K562 (cell line): Measurements from ENCODE around the gene CCNL1. TPM values are rescaled to one million over a fixed set of nuclear protein-coding genes. Genes with fewer than 3 reads are reported as not detected.
"Not testable (repeated sequence)": the region's sequence is repeated elsewhere in the genome, so short reads cannot be mapped to it uniquely, and the experiment has no call there.

ENCODE experiments used
- ATAC-seq: fragments of 200-7000 bp; cut with Tn5 transposase; 3 replicates; pipeline ENCODE4 v1.9.1; 2020; ENCODE audit warnings: moderate library complexity
- BruUV-seq: library from RNA; stranded (reverse); fragments of 400-500 nt; replicated peaks from 2 replicates; lab custom pipeline; 2021; lab: Mats Ljungman, UMichigan
- CTCF ChIA-PET: fragments of 300-600 bp; formaldehyde crosslinking; extraction: SDS; loops from one replicate; lab custom pipeline; 2021; ENCODE audit warnings: low intra/inter-chr PET ratio; lab: Yijun Ruan, JAX
- POLR2A ChIA-PET: fragments of 300-600, 350-650 bp; sonication (Branson Sonifier 250); formaldehyde crosslinking; extraction: SDS; loops from one replicate; lab custom pipeline; 2021; ENCODE audit warnings: antibody characterized with exemption, inconsistent platforms; lab: Yijun Ruan, JAX
- DNase-seq, 4 experiments: peaks; one replicate each; pipeline versions ENCODE4 v3.0.0 to v3.0.0-alpha.2; 2011 to 2018; ENCODE audit warnings: low spot score in 3 of 4, mixed read lengths in 3 of 4; ENCODE audit errors: extremely low read depth in 1 of 4
- FAIRE-seq: peaks from 2 replicates; lab custom pipeline; 2011; peaks lifted over from hg19 to GRCh38; lab: Jason Lieb, UNC
- H2AFZ ChIP-seq: 2 replicates; pipeline ENCODE4 v1.6.0; 2011; ENCODE audit warnings: low read depth, low read length, control low read depth, inconsistent platforms
- H3K27ac ChIP-seq: fragments of 200-600 bp; 3 replicates; pipeline ENCODE4 v1.8.0; 2011; ENCODE audit warnings: low read depth, mild to moderate bottlenecking, control low read depth, inconsistent platforms, low read length, moderate library complexity, mixed read lengths; ENCODE audit errors: extremely low read depth
- H3K27me3 ChIP-seq, 2 experiments: fragments of 300-600 bp in 1 of 2; 2 replicates in 1 of 2; 3 replicates in 1 of 2; pipeline versions ENCODE4 v1.6.0 to v1.8.0; 2011; ENCODE audit warnings: inconsistent platforms in 2 of 2, low read length in 2 of 2, mild to moderate bottlenecking in 1 of 2, mixed read lengths in 1 of 2, moderate library complexity in 1 of 2; ENCODE audit not compliant: control insufficient read depth in 2 of 2, insufficient read depth in 2 of 2
- H3K36me3 ChIP-seq: fragments of 300-600 bp; 3 replicates; pipeline ENCODE4 v1.8.0; 2011; ENCODE audit warnings: mild to moderate bottlenecking, low read length, inconsistent platforms; ENCODE audit not compliant: control insufficient read depth, insufficient read depth
- H3K4me1 ChIP-seq, 2 experiments: fragments of 200-600 bp in 1 of 2; replicated peaks in 1 of 2; 2 replicates in 1 of 2; 3 replicates in 1 of 2; pipeline versions ENCODE4 v1.5.1 to v1.8.0; 2011; ENCODE audit warnings: inconsistent platforms in 2 of 2, low read length in 2 of 2, mild to moderate bottlenecking in 1 of 2, mixed read lengths in 1 of 2, moderate library complexity in 1 of 2; ENCODE audit not compliant: control insufficient read depth in 2 of 2, insufficient read depth in 2 of 2
- H3K4me2 ChIP-seq: 2 replicates; pipeline ENCODE4 v1.6.1; 2011; ENCODE audit warnings: low read length, control low read depth, inconsistent platforms, mixed read lengths; ENCODE audit not compliant: insufficient read depth
- H3K4me3 ChIP-seq: fragments of 200-600 bp; sonication (generic), shearing (Covaris generic); 2 replicates; pipeline ENCODE4 v1.5.1; 2016; ENCODE audit warnings: control low read depth, inconsistent platforms
- H3K79me2 ChIP-seq: fragments of 200-600 bp; 3 replicates; pipeline ENCODE4 v1.8.0; 2011; ENCODE audit warnings: low read length, inconsistent platforms; ENCODE audit not compliant: control insufficient read depth, insufficient read depth
- H3K9ac ChIP-seq, 2 experiments: 2 replicates each; pipeline versions ENCODE4 v1.6.0 to v1.6.1; 2011; ENCODE audit warnings: low read depth in 2 of 2, low read length in 2 of 2, control low read depth in 1 of 2, inconsistent platforms in 1 of 2, mild to moderate bottlenecking in 1 of 2, mixed read lengths in 1 of 2; ENCODE audit not compliant: insufficient read depth in 1 of 2
- H3K9me1 ChIP-seq: one replicate; pipeline ENCODE4 v1.6.0; 2011; ENCODE audit warnings: inconsistent platforms, mild to moderate bottlenecking, low read length, moderate library complexity; ENCODE audit not compliant: control insufficient read depth, insufficient read depth
- H3K9me3 ChIP-seq: replicated peaks from 2 replicates; pipeline ENCODE4 v1.5.1; 2011; ENCODE audit warnings: low read depth, low read length, inconsistent platforms; ENCODE audit not compliant: control insufficient read depth, insufficient read depth
- H4K20me1 ChIP-seq: replicated peaks from 2 replicates; pipeline ENCODE4 v1.6.1; 2011; ENCODE audit warnings: low read length, inconsistent platforms, mixed read lengths; ENCODE audit not compliant: control insufficient read depth, insufficient read depth
- SMC3 ChIP-seq: conservative IDR thresholded peaks from 2 replicates; pipeline ENCODE4 v1.6.1; 2011; ENCODE audit warnings: low read depth, low read length, improper control_type of control experiment; ENCODE audit not compliant: insufficient read depth
- ZFX ChIP-seq: sonication (generic); formaldehyde crosslinking; IDR thresholded peaks from 2 replicates; pipeline ENCODE4 v1.8.0; 2022; ENCODE audit warnings: mild to moderate bottlenecking, missing genetic modification reagents, moderate library complexity
- ZNF639 ChIP-seq, 2 experiments: fragments of 200-800 bp in 1 of 2; sonication (Bioruptor generic) in 1 of 2; sonication (generic) in 1 of 2; formaldehyde crosslinking in 1 of 2; IDR thresholded peaks in 1 of 2; conservative IDR thresholded peaks in 1 of 2; 2 replicates each; pipeline versions ENCODE4 v1.5.0 to v1.6.1; 2016 to 2020; ENCODE audit warnings: missing compliant biosample characterization in 1 of 2, missing genetic modification characterization in 1 of 2, missing genetic modification reagents in 1 of 2
- WGBS: fragments of 100-300 bp; shearing (Covaris generic); methylation state at CpG from one replicate; pipeline ENCODE4 v1.1.6; 2016; ENCODE audit warnings: low coverage, mixed read lengths; ENCODE audit not compliant: insufficient coverage; ENCODE audit errors: missing lambda C conversion rate; 5-methylcytosine and 5-hydroxymethylcytosine counted together
- in situ Hi-C: fragments of 300-500 bp; cut with MboI; formaldehyde crosslinking; loops from 4 replicates; pipeline ENCODE4 v1.15.0; 2018; ENCODE audit warnings: inconsistent platforms, mixed read lengths
- intact Hi-C: fragments of 100-400 bp; cut with micrococcal nuclease; formaldehyde crosslinking; loops from 2 replicates; pipeline ENCODE4 v1.14.2; 2022
- polyA plus RNA-seq, 8 experiments: library from polyadenylated mRNA; depleted of rRNA in 4 of 8; stranded (reverse) in 5 of 8; unstranded in 3 of 8; fragments of >200 nt; fragmentation: Nextera tagmentation in 2 of 8; fragmentation: Illumina TruSeq in 1 of 8; extraction: Ambion mirVana in 2 of 8; extraction: Trizol in 1 of 8; gene quantifications; 2 replicates each; pipeline versions ENCODE4 v1.2.1 to v1.2.3, GENCODE V29; 2011 to 2014; ENCODE audit warnings: inconsistent platforms in 1 of 8, missing spikeins in 1 of 8
- total RNA-seq, 7 experiments: library from RNA; depleted of rRNA in 6 of 7; stranded (reverse); fragments of >200 nt in 6 of 7; fragmentation: Illumina TruSeq in 2 of 7; extraction: Trizol in 2 of 7; gene quantifications; 2 replicates each; pipeline versions ENCODE4 v1.2.1 to v1.2.3, GENCODE V29; 2011 to 2021; ENCODE audit warnings: low replicate concordance in 1 of 7
- TF ChIP-seq, protein P1 (sequence below), 3 experiments: IDR thresholded peaks in 2 of 3; conservative IDR thresholded peaks in 1 of 3; 2 replicates each; pipeline ENCODE4 v1.5.1; 2011 to 2012; ENCODE audit warnings: low read length in 3 of 3, mild to moderate bottlenecking in 3 of 3, control low read depth in 2 of 3, improper control_type of control experiment in 1 of 3, inconsistent platforms in 1 of 3, low read depth in 1 of 3, mixed read lengths in 1 of 3, moderate library complexity in 1 of 3; ENCODE audit not compliant: insufficient read depth in 2 of 3

The CCNL1 gene
- total and polyA plus RNA-seq, 9 of the 15 experiments (the other 6 are each of a cell fraction or from before 2014, with no cell fraction given), result 16.1 to 186 (median 132) TPM

- in situ Hi-C loops, H3K4me3 ChIP-seq, H3K27ac ChIP-seq, intact Hi-C loops, H3K9me3 ChIP-seq, H3K4me2 ChIP-seq, H3K27me3 ChIP-seq, FAIRE-seq, ATAC-seq, H3K9me1 ChIP-seq, BruUV-seq, H3K9ac ChIP-seq: not testable (repeated sequence)
- Histone ChIP-seq H3K4me1 (peaks cover 5 to 14% of the 10 kb centered on the region in 2 experiments; a peak in 3 of 5 replicates), H3K36me3 (peaks cover 16% of the 10 kb centered on the region), H4K20me1 (peaks cover 16% of the 10 kb centered on the region), H2AFZ (0 out of 2 replicates have a peak overlapping the region, but pooled peaks have one; percentile 40), H3K79me2 (peaks cover 36% of the 10 kb centered on the region)
- DNase-seq, result peak in 1 of 4 experiments; percentile 60
- WGBS, result 14% methylated on average over 6 of the region's 7 CpGs
- TF ChIP-seq ZFX (0 out of 2 replicates have a peak, but pooled peaks have one; percentile 10), SMC3 (0 out of 2 replicates have a peak, but pooled peaks have one; percentile 7), ZNF639 (CRISPR knock-in tag; conservative IDR thresholded peaks at IDR 0.05 in 1 of 2, IDR thresholded peaks at IDR 0.05 in 1 of 2) (0 out of 4 replicates have a peak, but pooled peaks of 1 of the 2 experiments have one; percentile 32)
- TF ChIP-seq, protein P1, sequence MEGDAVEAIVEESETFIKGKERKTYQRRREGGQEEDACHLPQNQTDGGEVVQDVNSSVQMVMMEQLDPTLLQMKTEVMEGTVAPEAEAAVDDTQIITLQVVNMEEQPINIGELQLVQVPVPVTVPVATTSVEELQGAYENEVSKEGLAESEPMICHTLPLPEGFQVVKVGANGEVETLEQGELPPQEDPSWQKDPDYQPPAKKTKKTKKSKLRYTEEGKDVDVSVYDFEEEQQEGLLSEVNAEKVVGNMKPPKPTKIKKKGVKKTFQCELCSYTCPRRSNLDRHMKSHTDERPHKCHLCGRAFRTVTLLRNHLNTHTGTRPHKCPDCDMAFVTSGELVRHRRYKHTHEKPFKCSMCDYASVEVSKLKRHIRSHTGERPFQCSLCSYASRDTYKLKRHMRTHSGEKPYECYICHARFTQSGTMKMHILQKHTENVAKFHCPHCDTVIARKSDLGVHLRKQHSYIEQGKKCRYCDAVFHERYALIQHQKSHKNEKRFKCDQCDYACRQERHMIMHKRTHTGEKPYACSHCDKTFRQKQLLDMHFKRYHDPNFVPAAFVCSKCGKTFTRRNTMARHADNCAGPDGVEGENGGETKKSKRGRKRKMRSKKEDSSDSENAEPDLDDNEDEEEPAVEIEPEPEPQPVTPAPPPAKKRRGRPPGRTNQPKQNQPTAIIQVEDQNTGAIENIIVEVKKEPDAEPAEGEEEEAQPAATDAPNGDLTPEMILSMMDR (IDR thresholded peaks at IDR 0.05 in 2 of 3, conservative IDR thresholded peaks at IDR 0.05 in 1 of 3; ENCODE audit: insufficient read depth in 2 of 3, low read depth in 1 of 3, low read length in 3 of 3), result peak; percentile 45 to 60 (median 56); a peak in 5 of 6 replicates
- CTCF ChIA-PET, result interaction anchor here (0.6 kb wide), 1 partner anchor 33 kb away, joined by 3 read pairs; no protein-coding TSS in a partner anchor
- POLR2A ChIA-PET, result interaction anchor here (0.6 to 6.0 kb wide), 3 partner anchors 12 to 273 kb away, joined by 3 to 272 read pairs (median 4); no protein-coding TSS in a partner anchor
Measured at GRCh38 chr3:157162620-157163019, 2.7 kb upstream of the CCNL1 start.
